Stimulated activated CD8-positive, alpha-beta memory T cell treated with anti-CD3 and anti-CD28 coated beads, Interleukin-15, amount 100 ng/mL, for 1 hour (primary cell): ENCODE data around the gene LAMA2.

ENCODE experiments used
- DNase-seq: peaks from one replicate; pipeline ENCODE4 v3.0.0-alpha.2; 2020; ENCODE audit warnings: low read depth

The LAMA2 gene

DNA sequence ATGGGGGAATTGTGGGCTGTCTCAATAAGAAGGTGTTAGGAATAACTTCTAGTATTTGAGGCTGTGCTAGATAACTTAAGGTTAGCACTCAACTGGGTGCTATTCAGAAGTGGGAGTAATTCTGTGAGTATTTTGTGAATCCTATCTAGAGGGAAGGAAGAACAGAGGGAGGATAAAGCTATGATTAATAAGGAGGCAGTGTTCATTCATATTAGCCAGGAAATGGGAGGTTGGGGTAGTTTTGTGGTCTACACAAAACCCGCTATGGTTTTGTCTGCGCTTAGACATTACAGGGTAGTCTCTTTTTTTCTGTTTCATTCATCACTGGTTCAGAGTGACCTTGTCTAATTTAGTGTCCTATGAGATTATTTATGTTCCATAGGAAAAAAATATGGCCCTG is 486.0 kb downstream of the LAMA2 start:
- no peak for DNase-seq

DNA sequence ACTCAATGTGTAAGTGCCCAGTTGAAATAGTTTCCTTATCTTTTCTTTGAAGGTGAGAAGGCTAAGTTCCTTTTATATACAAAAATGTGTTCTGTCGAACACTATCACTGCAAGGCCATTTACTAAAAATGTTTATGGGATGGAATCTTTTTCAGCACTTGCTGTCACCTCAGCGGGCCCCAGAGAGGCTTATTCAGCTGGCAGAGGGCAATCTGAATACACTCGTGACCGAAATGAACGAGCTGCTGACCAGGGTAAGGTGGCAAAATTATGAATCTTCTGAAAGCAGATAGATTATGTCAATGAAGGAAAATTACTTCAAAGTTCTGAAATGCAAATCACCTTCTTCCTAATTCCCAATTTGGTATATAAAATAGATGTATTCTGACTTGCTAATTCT is 486.8 kb downstream of the LAMA2 start:
- DNase-seq = no peak

DNA sequence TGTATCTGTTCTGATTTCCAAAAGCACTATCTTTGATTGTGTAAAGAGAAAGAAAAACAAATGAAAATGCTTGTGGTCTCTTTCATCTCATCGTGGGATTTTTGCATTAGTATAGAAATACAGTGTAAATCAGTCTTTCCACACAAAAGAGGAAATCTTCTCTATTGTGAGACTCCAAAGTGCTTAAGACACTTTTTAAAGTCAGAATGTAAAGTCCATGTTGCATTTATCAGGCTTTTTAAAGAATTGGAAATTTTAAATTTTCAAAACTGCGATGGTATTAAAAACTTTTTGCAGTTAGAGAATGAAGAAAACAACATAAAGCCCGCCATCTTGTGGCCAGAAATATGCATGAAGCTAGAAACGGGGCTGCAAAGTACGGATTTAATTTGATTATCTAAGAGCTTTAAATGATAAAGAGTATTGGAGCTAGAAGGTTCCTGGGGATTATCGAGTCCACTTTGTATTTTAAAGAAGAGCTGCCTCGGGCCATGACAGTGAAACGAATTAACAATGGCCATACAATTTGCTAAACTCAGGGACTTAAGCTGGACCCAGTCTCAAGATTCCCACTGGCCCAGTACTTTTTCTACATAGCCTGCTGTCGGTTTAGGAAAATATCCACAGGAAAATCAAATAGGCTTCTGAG is 487.5 kb downstream of the LAMA2 start:
- peak; percentile 37 for DNase-seq

DNA sequence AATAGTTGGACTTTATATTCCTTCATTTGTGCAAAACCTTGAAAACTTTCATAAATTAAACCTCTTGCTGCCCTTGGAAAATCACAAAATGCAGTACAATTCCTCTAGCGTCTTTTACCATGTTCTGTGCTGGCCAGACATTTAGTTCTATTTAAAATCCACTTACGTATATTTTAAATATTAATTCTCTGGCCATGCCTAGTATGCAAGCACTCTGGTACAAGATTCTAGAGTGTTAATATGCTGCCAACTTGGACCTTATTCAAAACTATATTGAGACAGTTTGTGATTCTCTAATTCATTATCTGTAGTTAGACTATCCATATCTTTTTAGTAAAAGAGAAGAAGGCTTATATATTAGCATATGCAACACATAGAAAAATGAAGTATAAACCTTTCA is 498.9 kb downstream of the LAMA2 start:
- no peak for DNase-seq

DNA sequence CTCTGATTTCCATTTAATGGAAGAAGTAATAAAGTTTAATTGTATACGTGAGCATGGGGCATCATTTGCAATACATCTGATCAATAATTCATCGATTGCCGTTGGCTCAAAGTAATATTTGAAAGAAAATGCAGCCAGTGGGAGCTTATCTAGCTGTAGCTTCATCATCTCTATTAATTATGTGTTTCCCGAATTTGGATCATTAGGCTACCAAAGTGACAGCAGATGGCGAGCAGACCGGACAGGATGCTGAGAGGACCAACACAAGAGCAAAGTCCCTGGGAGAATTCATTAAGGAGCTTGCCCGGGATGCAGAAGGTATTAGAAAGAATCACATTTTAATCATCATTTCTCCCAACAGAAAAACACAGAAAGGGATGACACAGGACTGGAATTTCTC is 500.0 kb downstream of the LAMA2 start:
- no peak for DNase-seq

DNA sequence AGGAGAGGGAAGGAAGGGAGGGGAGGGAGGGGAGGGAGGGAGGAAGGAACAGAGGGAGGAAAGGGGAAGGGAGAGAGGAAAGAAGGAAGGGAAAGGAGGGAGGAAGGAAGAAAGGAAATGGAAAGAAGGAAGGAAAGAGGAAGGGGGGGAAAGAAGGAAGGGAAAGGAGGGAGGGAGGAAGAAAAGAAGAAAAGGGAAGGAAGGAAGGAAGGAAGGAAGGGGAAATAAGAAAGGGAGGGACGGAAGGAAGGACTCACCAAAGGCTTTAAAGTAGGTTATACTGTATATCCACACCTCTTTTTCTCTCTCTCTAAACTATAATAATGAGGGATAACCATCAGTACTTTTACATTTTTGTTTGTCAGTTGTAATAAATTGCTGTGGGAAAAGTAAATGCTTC is 502.2 kb downstream of the LAMA2 start:
- no peak for DNase-seq

- no peak for DNase-seq
Observed at GRCh38 chr6:129390900-129391299, 508.0 kb downstream of the LAMA2 start.

- no peak for DNase-seq
Observed at GRCh38 chr6:129393654-129394053, 510.7 kb downstream of the LAMA2 start.

- DNase-seq = no peak
Observed at GRCh38 chr6:129398764-129399163, 515.8 kb downstream of the LAMA2 start.

DNA sequence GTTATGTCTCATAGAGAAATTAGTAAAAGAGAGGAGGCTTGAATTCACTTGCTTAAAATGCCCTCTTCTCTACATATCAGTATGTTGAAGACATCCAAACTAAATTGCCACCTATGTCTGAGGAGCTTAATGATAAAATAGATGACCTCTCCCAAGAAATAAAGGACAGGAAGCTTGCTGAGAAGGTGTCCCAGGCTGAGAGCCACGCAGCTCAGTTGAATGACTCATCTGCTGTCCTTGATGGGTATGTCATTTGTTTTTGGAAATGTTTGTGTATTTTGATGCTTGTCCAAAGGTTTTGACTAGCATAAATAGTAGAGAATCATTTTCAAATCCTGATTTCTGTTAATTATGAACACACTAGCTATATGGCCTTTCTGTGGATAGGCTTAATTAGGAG is 519.3 kb downstream of the LAMA2 start:
- no peak for DNase-seq

DNA sequence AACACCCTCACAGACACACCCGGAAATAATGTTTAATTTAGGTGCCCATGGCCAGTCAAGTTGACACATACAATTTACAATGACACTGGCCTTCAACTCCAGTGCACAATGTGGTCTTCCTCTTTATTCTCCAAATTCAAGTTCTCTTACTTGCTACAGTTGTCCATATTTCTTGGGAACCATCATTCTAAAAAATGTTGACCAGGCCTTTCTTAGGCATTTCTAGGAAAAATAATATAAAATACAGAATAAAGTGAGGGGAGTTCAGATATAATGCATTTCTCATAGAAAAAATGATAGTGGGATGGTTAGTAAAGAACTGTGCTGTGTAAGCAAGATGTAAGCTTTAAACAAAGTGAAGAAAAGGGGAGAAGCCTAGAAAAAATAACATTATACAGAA is 528.2 kb downstream of the LAMA2 start:
- no peak for DNase-seq

- DNase-seq = no peak
Observed at GRCh38 chr6:129416337-129416990, 533.5 kb downstream of the LAMA2 start.

GRCh38 chr6:129417416-129418086 is 534.6 kb downstream of the LAMA2 start:
- DNase-seq = no peak

GRCh38 chr6:129419324-129419723 is 536.4 kb downstream of the LAMA2 start:
- no peak for DNase-seq

DNA sequence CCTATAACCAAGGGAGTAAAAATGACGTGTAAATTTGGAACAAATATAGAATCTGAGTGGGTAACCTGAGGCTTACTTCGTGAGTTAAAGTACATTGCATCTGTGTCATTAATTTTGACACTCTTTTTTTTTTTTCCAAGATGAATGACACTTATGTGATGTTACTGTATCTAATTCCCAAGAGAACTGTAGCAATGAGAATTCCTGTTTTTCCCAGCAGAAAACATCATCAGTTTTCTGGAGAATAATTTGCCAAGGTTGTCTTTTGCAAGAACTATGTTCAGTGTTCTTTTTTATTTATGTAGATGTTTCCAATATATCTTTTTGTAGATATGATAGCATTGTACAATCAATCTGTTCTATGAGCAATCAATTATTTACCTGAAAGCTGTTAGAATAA is 543.4 kb downstream of the LAMA2 start:
- no peak for DNase-seq

DNA sequence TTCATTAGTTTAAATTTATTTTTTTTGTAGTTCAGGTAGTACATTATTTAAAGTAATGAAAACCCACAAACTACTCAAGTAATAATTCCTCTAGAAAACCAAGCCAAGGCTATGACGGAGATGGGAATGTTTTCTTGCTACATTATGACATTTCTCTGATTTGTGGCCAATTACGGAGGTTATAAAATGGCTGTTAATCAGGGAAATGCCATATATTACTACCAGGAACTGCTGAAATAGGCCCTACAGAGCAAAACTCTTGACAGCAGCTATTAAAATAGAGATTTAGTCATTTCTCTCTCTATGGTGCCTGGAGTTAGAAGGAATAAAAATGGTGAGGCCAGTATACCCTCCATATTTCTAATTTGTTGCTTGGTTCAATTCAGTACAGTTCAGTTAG is 547.0 kb downstream of the LAMA2 start:
- no peak for DNase-seq

DNA sequence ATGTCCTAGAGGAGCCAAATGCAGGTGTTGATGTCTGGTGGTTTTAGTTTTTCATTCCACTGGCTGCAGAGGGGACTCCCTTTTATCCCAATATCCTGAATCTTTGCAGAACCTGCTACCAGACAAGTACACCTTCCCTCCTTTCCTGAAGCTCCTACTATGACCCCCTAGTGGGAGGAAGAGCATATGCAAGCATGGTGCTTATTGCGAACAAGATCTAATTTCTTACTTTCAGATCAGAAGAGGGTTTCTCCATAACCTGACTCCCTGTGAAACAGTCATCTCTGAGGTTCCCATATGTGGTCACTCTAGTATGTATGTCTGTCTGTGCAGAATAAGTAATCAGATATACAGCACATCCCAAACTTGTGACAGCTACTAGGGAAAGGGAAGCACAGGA is 549.8 kb downstream of the LAMA2 start:
- DNase-seq = no peak

- no peak for DNase-seq
Observed at GRCh38 chr6:129434091-129434490, 551.2 kb downstream of the LAMA2 start.

GRCh38 chr6:129440691-129441090 is 557.8 kb downstream of the LAMA2 start:
- DNase-seq = no peak

GRCh38 chr6:129444683-129445082 is 561.7 kb downstream of the LAMA2 start:
- DNase-seq = no peak

GRCh38 chr6:129446272-129447197 is 563.6 kb downstream of the LAMA2 start:
- DNase-seq = no peak

- DNase-seq = no peak
Observed at GRCh38 chr6:129447198-129447565, 564.2 kb downstream of the LAMA2 start.

GRCh38 chr6:129448965-129449364 is 566.0 kb downstream of the LAMA2 start:
- no peak for DNase-seq
